HUDEP-2 (cell line): ENCODE data around the gene RBM19.

Experiments
- DNase-seq, 76 experiments: peaks; one replicate each; lab custom pipeline; 2025; ENCODE audit not compliant: unreplicated experiment in 76 of 76; lab: John Stamatoyannopoulos, UW

Gene RBM19

DNA sequence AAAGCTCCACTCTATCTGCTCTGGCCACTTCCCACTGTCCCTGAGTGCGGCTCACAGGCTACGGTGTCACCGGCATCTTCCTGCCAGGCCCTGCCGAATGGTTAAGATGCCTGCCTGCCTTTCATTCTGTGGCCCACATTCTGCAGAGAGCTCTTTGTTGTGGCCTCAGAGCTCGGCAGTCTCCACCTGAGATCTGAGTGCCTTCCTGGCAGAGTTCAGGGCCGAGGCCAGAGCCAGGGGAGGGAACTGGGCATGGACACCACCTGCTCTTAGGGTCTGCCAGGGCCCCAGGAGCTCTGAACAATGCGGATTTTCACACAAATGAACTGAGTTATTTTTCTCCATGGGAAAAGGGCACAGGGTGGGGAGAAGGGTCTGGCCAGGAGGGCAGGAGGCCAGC, 127.2 kb downstream of the RBM19 start:
- DNase-seq: no peak

- no peak for DNase-seq
These were observed 128.4 kb downstream of the RBM19 start for GRCh38 chr12:113837528-113838296.

DNA sequence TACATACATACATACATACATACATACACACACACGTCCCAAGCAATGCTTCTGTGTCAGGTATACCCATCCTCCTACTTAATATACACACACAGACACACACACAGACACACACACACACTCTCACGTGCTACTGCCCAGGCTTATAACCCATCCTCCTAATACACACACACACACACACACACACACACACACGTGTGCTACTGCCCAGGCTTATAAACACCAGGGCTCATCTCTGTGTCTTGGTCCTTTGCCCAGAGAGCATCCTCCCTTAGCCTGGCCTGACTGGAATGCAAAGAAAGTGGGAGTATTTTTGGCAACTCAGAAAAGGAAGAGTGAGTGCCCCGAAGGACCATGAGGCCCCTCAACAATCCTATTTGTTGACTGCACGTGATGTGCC, 129.0 kb downstream of the RBM19 start:
- no peak for DNase-seq

- DNase-seq: no peak
These were observed 130.2 kb downstream of the RBM19 start for GRCh38 chr12:113835896-113836295.

- no peak for DNase-seq
These were observed 130.7 kb downstream of the RBM19 start for GRCh38 chr12:113835433-113835832.

- no peak for DNase-seq
These were observed 132.7 kb downstream of the RBM19 start for GRCh38 chr12:113833422-113833821.

- no peak for DNase-seq
These were observed 134.6 kb downstream of the RBM19 start for GRCh38 chr12:113831476-113831875.

DNA sequence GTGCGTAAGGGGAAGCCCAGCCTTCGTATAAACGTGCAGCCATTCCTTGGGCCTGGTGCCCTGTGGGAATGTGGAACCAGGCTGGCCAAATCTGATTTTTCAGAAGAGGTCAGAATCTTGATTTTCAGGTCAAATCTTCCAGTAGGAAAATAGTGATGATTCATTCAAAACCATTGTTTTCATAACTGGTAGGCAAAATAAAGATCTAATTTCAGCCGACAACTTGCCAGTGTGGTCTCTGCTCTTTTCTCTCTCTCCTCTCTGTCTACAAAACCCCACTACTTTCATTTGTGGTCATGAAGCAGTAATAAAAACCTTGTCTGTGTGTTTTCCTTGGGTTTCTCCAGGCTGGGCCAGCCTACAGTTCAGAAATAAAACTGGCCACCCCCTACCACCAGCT, 135.1 kb downstream of the RBM19 start:
- no peak for DNase-seq

- no peak for DNase-seq
These were observed 136.9 kb downstream of the RBM19 start for GRCh38 chr12:113829212-113829611.

DNA sequence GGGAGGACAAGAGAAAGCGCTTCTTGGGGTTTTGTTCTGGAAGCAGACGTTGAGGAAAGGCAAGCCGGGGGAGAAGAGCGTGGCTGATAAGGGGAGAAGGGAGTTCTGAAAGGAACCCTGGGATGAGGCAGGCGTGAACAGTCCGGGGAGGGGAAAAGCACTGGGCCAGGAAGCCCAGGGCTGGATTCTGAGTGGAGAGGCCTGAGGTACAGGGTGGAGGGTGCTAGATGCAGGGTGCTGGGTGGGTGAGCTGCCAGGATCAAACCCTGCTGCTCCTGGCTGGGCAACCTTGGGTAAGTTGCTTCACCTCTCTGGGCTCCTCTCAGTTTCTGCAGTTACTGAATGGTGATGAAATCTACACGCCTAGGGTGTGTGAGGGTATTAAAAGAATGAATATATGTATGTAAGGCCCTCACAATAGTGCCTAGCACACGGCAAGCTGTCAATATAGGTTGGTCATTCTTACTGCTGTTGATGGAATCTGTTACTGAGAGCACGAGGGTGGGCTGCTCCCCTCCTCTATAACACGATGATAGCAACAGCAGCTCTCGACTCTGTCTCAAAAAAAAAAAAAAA, 138.5 kb downstream of the RBM19 start:
- DNase-seq: no peak

DNA sequence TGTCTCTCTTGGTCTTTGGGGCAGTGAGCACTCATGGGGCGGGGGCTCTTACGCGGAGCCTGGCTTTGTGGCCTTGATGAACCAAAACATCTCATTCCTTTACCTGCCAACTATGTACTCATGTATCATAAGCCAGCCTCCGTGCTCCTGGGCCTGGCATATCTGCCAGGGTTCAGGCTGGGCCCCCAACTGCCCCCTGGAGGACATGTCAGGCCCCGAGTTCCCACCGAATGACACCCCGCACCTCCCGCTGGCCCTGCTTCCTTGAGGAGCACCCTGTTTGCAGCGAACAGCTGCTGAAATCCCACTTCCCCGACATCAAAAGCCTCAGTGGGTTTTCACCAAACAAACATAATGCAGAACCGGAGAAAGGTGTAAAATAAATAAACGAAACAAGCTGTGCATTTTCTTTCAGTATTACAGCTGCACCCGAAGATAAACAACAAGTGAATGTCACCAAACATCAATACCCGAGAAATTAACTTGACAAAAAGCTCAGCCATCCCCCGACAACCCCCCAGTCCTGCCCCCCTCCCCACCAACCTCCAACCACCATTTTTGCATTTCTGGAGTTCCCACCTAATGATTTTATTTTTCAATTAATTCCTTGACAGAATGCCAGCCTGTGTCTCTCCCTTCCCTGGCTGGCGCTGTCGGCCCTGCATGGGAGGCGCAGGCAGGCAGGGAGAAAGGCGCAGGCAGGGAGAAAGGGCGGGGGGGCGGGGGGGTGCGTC, 139.2 kb downstream of the RBM19 start:
- DNase-seq: no peak

- no peak for DNase-seq
These were observed 140.4 kb downstream of the RBM19 start for GRCh38 chr12:113825705-113826104.

DNA sequence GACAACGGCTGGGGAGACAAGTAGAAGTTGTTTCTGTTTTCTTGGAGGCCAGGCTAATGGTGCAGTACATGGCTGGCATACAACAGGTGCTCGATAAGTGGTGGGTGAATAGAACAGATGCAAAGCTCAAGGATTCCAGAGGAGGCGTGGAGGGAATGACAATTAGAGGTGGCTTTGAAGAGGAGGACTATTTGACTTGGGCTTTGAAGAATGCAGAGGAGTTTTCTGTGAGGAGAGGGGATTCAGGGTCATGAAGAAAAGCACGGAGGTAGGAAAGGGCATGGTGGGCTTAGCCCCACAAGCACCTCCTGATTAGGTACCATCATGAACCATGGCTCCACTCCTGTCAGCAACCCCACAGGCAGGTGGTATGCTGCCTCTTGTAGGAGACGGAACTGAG, 142.3 kb downstream of the RBM19 start:
- no peak for DNase-seq

GRCh38 chr12:113823016-113823415, 143.1 kb downstream of the RBM19 start:
- DNase-seq: no peak

- no peak for DNase-seq
These were observed 145.3 kb downstream of the RBM19 start for GRCh38 chr12:113820842-113821241.

GRCh38 chr12:113820309-113820708, 145.8 kb downstream of the RBM19 start:
- DNase-seq: no peak

DNA sequence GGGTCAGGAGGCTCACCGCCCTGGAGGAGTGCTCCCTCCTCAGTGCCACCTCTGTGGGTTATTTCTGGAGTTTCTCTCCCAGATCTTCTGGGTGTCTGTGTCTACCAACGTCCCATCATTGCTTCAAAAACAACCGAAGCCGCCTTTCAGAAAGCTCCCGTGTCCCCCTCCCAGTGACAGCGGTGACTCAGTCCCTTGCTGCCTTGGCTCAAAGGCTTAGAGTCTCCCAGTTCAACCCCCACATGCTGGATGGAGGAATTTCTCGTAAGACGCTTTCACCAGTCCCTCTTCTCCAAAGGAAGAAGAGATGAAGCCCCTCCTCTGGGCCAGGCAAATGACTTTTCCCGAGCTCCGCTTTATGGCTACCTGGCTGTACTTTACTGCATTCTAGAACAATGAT, 146.6 kb downstream of the RBM19 start:
- no peak for DNase-seq

- peak in 7 of 76 experiments; percentile 2 to 17 (median 9) for DNase-seq
These were observed 147.3 kb downstream of the RBM19 start for GRCh38 chr12:113818833-113819232.

DNA sequence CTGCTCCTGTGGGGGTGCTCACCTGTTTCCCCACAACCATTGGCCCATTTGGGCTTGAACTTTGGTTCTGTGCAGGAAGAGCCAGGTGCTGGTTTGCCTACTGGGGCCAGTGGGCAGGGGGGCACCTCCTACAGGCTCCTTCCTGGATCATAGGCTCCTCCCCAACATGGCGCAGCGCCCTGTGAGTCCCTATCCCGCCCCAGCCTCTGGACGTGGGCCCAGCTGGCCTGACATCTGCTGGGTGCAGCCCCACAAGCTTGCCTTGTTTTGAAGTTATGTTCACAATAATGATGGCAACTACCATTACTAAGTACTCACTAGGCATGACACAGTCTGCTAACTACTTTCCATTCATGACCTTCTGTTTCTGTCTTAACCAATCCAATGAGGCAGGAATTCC, 147.8 kb downstream of the RBM19 start:
- peak in 13 of 76 experiments; percentile 3 to 25 (median 8) for DNase-seq

DNA sequence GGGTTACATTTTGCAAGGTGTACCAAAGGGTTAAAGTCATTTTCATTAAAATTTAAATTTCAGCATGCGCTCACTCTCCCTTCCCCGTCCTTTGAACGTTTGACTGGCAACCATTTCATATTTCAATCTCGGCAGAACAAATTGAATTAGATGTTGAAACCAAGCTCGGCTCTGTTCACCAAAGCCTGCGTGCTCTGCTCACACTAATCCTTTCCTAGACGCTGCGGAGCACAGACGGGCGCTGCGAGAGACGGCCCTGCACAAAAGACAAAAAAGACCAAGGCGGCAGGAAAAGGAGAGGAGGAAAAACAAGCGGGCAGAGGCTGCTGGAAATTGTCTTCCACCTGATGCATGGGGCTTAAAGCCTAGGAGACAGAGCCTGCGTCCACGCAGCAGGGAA, 149.3 kb downstream of the RBM19 start:
- no peak for DNase-seq

DNA sequence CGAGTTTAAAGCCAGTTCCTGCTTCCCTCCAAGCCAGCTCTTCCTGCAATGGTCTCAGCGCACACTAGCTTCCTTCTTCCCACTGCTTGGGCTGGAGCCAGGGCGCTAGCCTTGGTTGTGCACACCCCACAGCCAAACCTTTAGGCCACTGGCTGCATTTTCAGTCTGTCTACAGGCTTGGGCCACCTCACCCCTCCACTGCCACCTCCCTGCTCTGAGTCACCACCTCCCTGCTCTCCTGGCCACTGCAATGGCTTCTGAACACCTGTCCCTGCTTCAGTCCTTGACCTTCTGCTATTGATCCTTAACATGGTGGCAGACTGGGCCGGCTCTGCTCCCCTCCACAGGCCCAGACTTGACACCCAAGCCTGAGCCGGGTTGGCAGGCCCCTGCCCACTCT, 151.1 kb downstream of the RBM19 start:
- DNase-seq: no peak

- DNase-seq: no peak
These were observed 152.9 kb downstream of the RBM19 start for GRCh38 chr12:113813229-113813541.
